Motor neuron (in vitro differentiated cells): ENCODE results near the gene DNAJB9. TPM values are rescaled to one million over a fixed set of nuclear protein-coding genes. Genes with fewer than 3 reads are reported as not detected.

Source experiments
- ATAC-seq, 8 experiments: fragments of 200-7000 bp; cut with Tn5 transposase; replicated peaks in 6 of 8; 2 replicates each; pipeline ENCODE4 v1.8.0; 2021; ENCODE audit warnings: mild to moderate bottlenecking in 8 of 8, moderate library complexity in 8 of 8
- H3K27ac ChIP-seq, 2 donors: fragments of 250-450 bp; sonication (Bioruptor Pico); 2 replicates each; pipeline ENCODE4 v1.9.0; 2021; ENCODE audit warnings: antibody characterized with exemption in 2 of 2, mild to moderate bottlenecking in 2 of 2, moderate library complexity in 1 of 2
- H3K4me1 ChIP-seq, 2 donors: fragments of 250-450 bp; sonication (Bioruptor Pico); replicated peaks in 1 of 2; 2 replicates each; pipeline ENCODE4 v1.6.1; 2021; ENCODE audit warnings: antibody characterized with exemption in 2 of 2, mild to moderate bottlenecking in 2 of 2, moderate library complexity in 1 of 2
- H3K4me3 ChIP-seq, 5 donors: fragments of 250-450 bp; sonication (Bioruptor Pico); 2 replicates each; pipeline ENCODE4 v1.9.0; 2021; ENCODE audit warnings: antibody characterized with exemption in 5 of 5, mild to moderate bottlenecking in 5 of 5, moderate library complexity in 4 of 5
- WGBS, 10 experiments: fragments of 450-650 bp; shearing (Covaris generic); methylation state at CpG; one replicate each; pipeline ENCODE4 v1.0.0; 2022; 5-methylcytosine and 5-hydroxymethylcytosine counted together
- in situ Hi-C, 9 experiments: fragments of 400-800 bp; cut with MboI; loops; one replicate each; pipeline ENCODE4 v1.15.0; 2021; ENCODE audit warnings: low sequenced_read_pairs in 9 of 9, low pct_unique_long_range_greater_than_20kb in 2 of 9; ENCODE audit not compliant: unreplicated experiment in 9 of 9
- total RNA-seq, 8 experiments: library from RNA; unstranded; fragments of 300-600 nt; gene quantifications; 2 replicates each; pipeline versions ENCODE4 v1.2.3 to v1.2.4, GENCODE V29; 2022

The DNAJB9 gene
- total RNA-seq, 8 experiments from 2014 or later = 12.4 to 64.2 (median 33.1) TPM

- ATAC-seq = no peak
- Histone ChIP-seq H3K4me3 (no peak overlapping the region), H3K4me1 (peaks cover 22 to 28% of the 10 kb centered on the region in 2 donors), H3K27ac (no peak overlapping the region)
- 33 to 83% (median 67%) methylated on average over 1 to 5 of the region's 6 CpGs for WGBS, 10 experiments
- in situ Hi-C loops = no loop called here
Observed at GRCh38 chr7:108598914-108599580, 29.4 kb downstream of the DNAJB9 start.

- Histone ChIP-seq H3K27ac (no peak overlapping the region), H3K4me1 (peaks cover 22 to 31% of the 10 kb centered on the region in 2 donors), H3K4me3 (no peak overlapping the region)
- no peak for ATAC-seq
- 0 to 100% (median 34%) methylated on average over 1 of the region's 1 CpG; no CpG with 5 or more reads in 2 of the 10 experiments for WGBS, 10 experiments
- in situ Hi-C loops = no loop called here
Observed at GRCh38 chr7:108600399-108600798, 30.7 kb downstream of the DNAJB9 start.

GRCh38 chr7:108603656-108604306 lies 34.1 kb downstream of the DNAJB9 start:
- WGBS, 10 experiments = 42 to 100% (median 64%) methylated on average over 2 to 7 of the region's 8 CpGs; no CpG with 5 or more reads in 1 of the 10 experiments
- peak in 1 of 8 experiments; percentile 39 for ATAC-seq
- in situ Hi-C loops = no loop called here
- Histone ChIP-seq H3K4me1 (peaks cover 9 to 18% of the 10 kb centered on the region in 2 donors), H3K4me3 (no peak overlapping the region), H3K27ac (no peak overlapping the region)

- no peak overlapping the region for H3K27ac ChIP-seq
- in situ Hi-C loops = no loop called here
- peaks cover 2 to 11% of the 10 kb centered on the region in 2 donors for H3K4me1 ChIP-seq
- WGBS, 10 experiments = 11 to 97% (median 89%) methylated on average over 2 to 11 of the region's 11 CpGs
- H3K4me3 ChIP-seq = no peak overlapping the region
- peak in 2 of 8 experiments; percentile 22 to 49 for ATAC-seq
Observed at GRCh38 chr7:108604307-108605077, 34.8 kb downstream of the DNAJB9 start.

GRCh38 chr7:108605559-108606201 lies 36.0 kb downstream of the DNAJB9 start:
- Histone ChIP-seq H3K27ac (no peak overlapping the region), H3K4me3 (no peak overlapping the region), H3K4me1 (peaks cover 0 to 9% of the 10 kb centered on the region in 2 donors)
- WGBS, 10 experiments = 0 to 100% (median 92%) methylated on average over 1 to 7 of the region's 7 CpGs
- in situ Hi-C loops = no loop called here
- ATAC-seq = peak in 4 of 8 experiments; percentile 44 to 81 (median 79)

GRCh38 chr7:108609643-108610042 lies 40.0 kb downstream of the DNAJB9 start:
- WGBS, 10 experiments = 50 to 100% (median 76%) methylated on average over 1 to 2 of the region's 2 CpGs; no CpG with 5 or more reads in 2 of the 10 experiments
- in situ Hi-C loops = no loop called here
- no peak for ATAC-seq

GRCh38 chr7:108611268-108611667 lies 41.6 kb downstream of the DNAJB9 start:
- 0 to 95% (median 53%) methylated on average over 1 to 4 of the region's 4 CpGs; no CpG with 5 or more reads in 1 of the 10 experiments for WGBS, 10 experiments
- Histone ChIP-seq H3K27ac (no peak overlapping the region), H3K4me1 (peaks cover 0 to 7% of the 10 kb centered on the region in 2 donors), H3K4me3 (no peak overlapping the region)
- peak in 1 of 8 experiments; percentile 36 for ATAC-seq
- in situ Hi-C loops = no loop called here

More at GRCh38 chr7:108609643-108610042, 40.0 kb downstream of the DNAJB9 start:
- H3K27ac ChIP-seq = no peak overlapping the region
- peaks cover 0 to 7% of the 10 kb centered on the region in 2 donors for H3K4me1 ChIP-seq
- no peak overlapping the region for H3K4me3 ChIP-seq

- Histone ChIP-seq H3K4me1 (peaks cover 0 to 7% of the 10 kb centered on the region in 2 donors), H3K27ac (no peak overlapping the region), H3K4me3 (no peak overlapping the region)
- peak in 7 of 8 experiments; percentile 37 to 64 (median 47) for ATAC-seq
- in situ Hi-C loops = no loop called here
- WGBS, 10 experiments = 0 to 29% (median 18%) methylated on average over 3 to 5 of the region's 5 CpGs
Observed at GRCh38 chr7:108613147-108613948, 43.7 kb downstream of the DNAJB9 start.

GRCh38 chr7:108613949-108614381 lies 44.3 kb downstream of the DNAJB9 start:
- H3K4me3 ChIP-seq = no peak overlapping the region
- peaks cover 0 to 13% of the 10 kb centered on the region in 2 donors for H3K4me1 ChIP-seq
- 60 to 100% (median 95%) methylated on average over 1 to 4 of the region's 4 CpGs; no CpG with 5 or more reads in 2 of the 10 experiments for WGBS, 10 experiments
- ATAC-seq = peak in 1 of 8 experiments; percentile 80
- in situ Hi-C loops = no loop called here
- no peak overlapping the region for H3K27ac ChIP-seq

GRCh38 chr7:108614896-108615295 lies 45.2 kb downstream of the DNAJB9 start:
- H3K4me3 ChIP-seq = no peak overlapping the region
- in situ Hi-C loops = no loop called here

GRCh38 chr7:108618056-108618455 lies 48.4 kb downstream of the DNAJB9 start:
- H3K4me3 ChIP-seq = no peak overlapping the region
- H3K27ac ChIP-seq = no peak overlapping the region
- in situ Hi-C loops = no loop called here
- ATAC-seq = no peak
- peaks cover 0 to 18% of the 10 kb centered on the region in 2 donors for H3K4me1 ChIP-seq
- 21 to 100% (median 80%) methylated on average over 1 to 3 of the region's 3 CpGs; no CpG with 5 or more reads in 2 of the 10 experiments for WGBS, 10 experiments

More at GRCh38 chr7:108614896-108615295, 45.2 kb downstream of the DNAJB9 start:
- Histone ChIP-seq H3K4me1 (peaks cover 0 to 18% of the 10 kb centered on the region in 2 donors), H3K27ac (no peak overlapping the region)
- no peak for ATAC-seq
- WGBS, 10 experiments = 41 to 94% (median 71%) methylated on average over 2 to 3 of the region's 3 CpGs; no CpG with 5 or more reads in 1 of the 10 experiments

GRCh38 chr7:108623220-108623619 lies 53.5 kb downstream of the DNAJB9 start:
- 37 to 96% (median 86%) methylated on average over 4 to 5 of the region's 5 CpGs; no CpG with 5 or more reads in 3 of the 10 experiments for WGBS, 10 experiments
- no peak for ATAC-seq
- Histone ChIP-seq H3K4me1 (peaks cover 0 to 16% of the 10 kb centered on the region in 2 donors), H3K27ac (no peak overlapping the region), H3K4me3 (no peak overlapping the region)
- in situ Hi-C loops = no loop called here
